GM23338 (cell line): Measurements from ENCODE around the gene MANEAL. TPM values are rescaled to one million over a fixed set of nuclear protein-coding genes. Genes with fewer than 3 reads are reported as not detected.

Experiments used
- ATAC-seq: fragments of 200-7000 bp; cut with Tn5 transposase; 3 replicates; pipeline ENCODE4 v1.9.1; 2020
- DNase-seq: peaks from one replicate; pipeline ENCODE4 v3.0.0-alpha.2; 2015; ENCODE audit warnings: low spot score
- H2AFZ ChIP-seq: fragments of 200-600 bp; sonication (generic); 2 replicates; pipeline ENCODE4 v1.8.0; 2016; ENCODE audit warnings: antibody characterized with exemption, mild to moderate bottlenecking, moderate library complexity
- H3F3A ChIP-seq: fragments of 200-600 bp; sonication (generic); replicated peaks from 2 replicates; pipeline ENCODE4 v1.8.0; 2017; ENCODE audit warnings: antibody characterized with exemption, mixed run types, low read depth
- H3K27ac ChIP-seq: fragments of 200-600 bp; sonication (generic); 2 replicates; pipeline ENCODE4 v1.6.1; 2016; ENCODE audit warnings: low read depth
- H3K27me3 ChIP-seq: fragments of 200-600 bp; sonication (generic); 2 replicates; pipeline ENCODE4 v1.8.0; 2016; ENCODE audit warnings: mild to moderate bottlenecking, mixed run types, moderate library complexity; ENCODE audit not compliant: insufficient read depth
- H3K36me3 ChIP-seq: fragments of 200-600 bp; sonication (generic); 2 replicates; pipeline ENCODE4 v1.8.0; 2016; ENCODE audit warnings: mild to moderate bottlenecking; ENCODE audit not compliant: insufficient read depth
- H3K4me1 ChIP-seq: fragments of 200-600 bp; sonication (generic); 2 replicates; pipeline ENCODE4 v1.8.0; 2016; ENCODE audit warnings: mild to moderate bottlenecking, moderate library complexity; ENCODE audit not compliant: insufficient read depth
- H3K4me2 ChIP-seq: fragments of 200-600 bp; sonication (generic); 2 replicates; pipeline ENCODE4 v1.7.1; 2017; ENCODE audit warnings: mixed run types
- H3K4me3 ChIP-seq: fragments of 200-600 bp; sonication (generic); 2 replicates; pipeline ENCODE4 v1.6.1; 2016; ENCODE audit warnings: mixed run types
- H3K79me2 ChIP-seq: fragments of 200-600 bp; sonication (generic); replicated peaks from 2 replicates; pipeline ENCODE4 v1.8.0; 2017; ENCODE audit warnings: mild to moderate bottlenecking; ENCODE audit not compliant: insufficient read depth
- H3K9me2 ChIP-seq: fragments of 200-600 bp; sonication (generic); 2 replicates; pipeline ENCODE4 v1.8.0; 2017; ENCODE audit not compliant: insufficient read depth
- H4K20me1 ChIP-seq: fragments of 200-600 bp; sonication (generic); replicated peaks from 2 replicates; pipeline ENCODE4 v1.8.0; 2017; ENCODE audit warnings: mild to moderate bottlenecking; ENCODE audit not compliant: insufficient read depth
- H3K27ac Mint-ChIP-seq: 2 replicates; pipeline ENCODE4 v1.8.0; 2020; ENCODE audit warnings: inconsistent platforms, mild to moderate bottlenecking, moderate library complexity, mixed read lengths
- H3K27me3 Mint-ChIP-seq: 3 replicates; pipeline ENCODE4 v1.8.0; 2022; ENCODE audit warnings: low read depth, mild to moderate bottlenecking, moderate library complexity, mixed read lengths, inconsistent platforms; ENCODE audit not compliant: insufficient read depth, poor library complexity
- H3K36me3 Mint-ChIP-seq: 3 replicates; pipeline ENCODE4 v1.8.0; 2021; ENCODE audit warnings: low read depth, mild to moderate bottlenecking, inconsistent platforms, moderate library complexity, mixed read lengths
- H3K4me1 Mint-ChIP-seq: 3 replicates; pipeline ENCODE4 v1.8.0; 2020; ENCODE audit warnings: mild to moderate bottlenecking, inconsistent platforms, mixed read lengths
- H3K4me3 Mint-ChIP-seq: 3 replicates; pipeline ENCODE4 v1.8.0; 2021; ENCODE audit warnings: moderate library complexity, mild to moderate bottlenecking, inconsistent platforms, mixed read lengths
- H3K9me3 Mint-ChIP-seq: 3 replicates; pipeline ENCODE4 v1.8.0; 2020; ENCODE audit warnings: moderate library complexity, mild to moderate bottlenecking, inconsistent platforms, mixed read lengths
- CREB1 ChIP-seq: fragments of 250-450 bp; sonication (Bioruptor Pico); IDR thresholded peaks from 2 replicates; pipeline ENCODE4 v1.5.0; 2020; ENCODE audit warnings: low read depth, mild to moderate bottlenecking, moderate library complexity
- CTCF ChIP-seq, 2 experiments: fragments of 200-600 bp in 1 of 2; sonication (generic) in 1 of 2; conservative IDR thresholded peaks; 2 replicates each; pipeline versions ENCODE4 v1.5.1 to v1.6.1; 2016 to 2017; ENCODE audit warnings: antibody characterized with exemption in 2 of 2, low read depth in 2 of 2, mild to moderate bottlenecking in 2 of 2, moderate library complexity in 1 of 2
- ETS1 ChIP-seq: IDR thresholded peaks from 2 replicates; pipeline ENCODE4 v1.6.1; 2016; ENCODE audit warnings: antibody characterized with exemption
- EZH2 ChIP-seq: fragments of 200-600 bp; sonication (generic); IDR thresholded peaks from one replicate; pipeline ENCODE4 v1.8.0; 2017; ENCODE audit warnings: antibody characterized with exemption, mild to moderate bottlenecking, low read depth; ENCODE audit not compliant: unreplicated experiment
- EZH2phosphoT487 ChIP-seq: fragments of 200-600 bp; sonication (generic); IDR thresholded peaks from one replicate; pipeline ENCODE4 v1.8.1; 2018; ENCODE audit warnings: antibody characterized with exemption; ENCODE audit not compliant: unreplicated experiment
- JUNB ChIP-seq: IDR thresholded peaks from one replicate; pipeline ENCODE4 v1.6.1; 2016; ENCODE audit warnings: antibody characterized with exemption; ENCODE audit not compliant: unreplicated experiment
- NANOG ChIP-seq: IDR thresholded peaks from 2 replicates; pipeline ENCODE4 v1.6.1; 2016; ENCODE audit warnings: antibody characterized with exemption, borderline replicate concordance
- POLR2AphosphoS5 ChIP-seq: IDR thresholded peaks from 2 replicates; pipeline ENCODE4 v1.6.1; 2016; ENCODE audit warnings: antibody characterized with exemption, low read depth
- REST ChIP-seq: IDR thresholded peaks from one replicate; pipeline ENCODE4 v1.6.1; 2018; ENCODE audit warnings: antibody characterized with exemption; ENCODE audit not compliant: unreplicated experiment
- STAT1 ChIP-seq: IDR thresholded peaks from one replicate; pipeline ENCODE4 v1.6.1; 2016; ENCODE audit warnings: antibody characterized with exemption; ENCODE audit not compliant: unreplicated experiment
- ZNF114 ChIP-seq: fragments of 250-450 bp; sonication (Bioruptor Pico); IDR thresholded peaks from 2 replicates; pipeline ENCODE4 v1.5.0; 2020; ENCODE audit warnings: mild to moderate bottlenecking, moderate library complexity
- ZNF331 ChIP-seq: fragments of 250-450 bp; sonication (Bioruptor Pico); IDR thresholded peaks from 2 replicates; pipeline ENCODE4 v1.5.0; 2020; ENCODE audit warnings: low read depth, mild to moderate bottlenecking, moderate library complexity
- ZNF462 ChIP-seq: fragments of 250-450 bp; sonication (Bioruptor Pico); IDR thresholded peaks from 2 replicates; pipeline ENCODE4 v1.5.0; 2020; ENCODE audit warnings: mild to moderate bottlenecking, moderate library complexity
- polyA plus RNA-seq: library from polyadenylated mRNA; unstranded; fragments of >200 nt; fragmentation: Nextera tagmentation; extraction: Ambion mirVana; gene quantifications from 2 replicates; pipeline ENCODE4 v1.2.1, GENCODE V29; 2016
- total RNA-seq: library from RNA; depleted of rRNA; stranded (reverse); fragments of >200 nt; shearing (Covaris generic); gene quantifications from 2 replicates; pipeline ENCODE4 v1.2.3, GENCODE V29; 2014

The MANEAL gene
- total and polyA plus RNA-seq, 2 experiments from 2014 or later, result 2.3 to 8.1 TPM

GRCh38 chr1:37831109-37831508 lies 37.5 kb downstream of the MANEAL start:
- ATAC-seq (no peak), DNase-seq (no peak)
- no peaks in the 10 kb centered on the region for H3K9me2 ChIP-seq
- TF ChIP-seq ZNF114 (CRISPR knock-in tag) (no peak), CTCF (conservative IDR thresholded peaks at IDR 0.05; ENCODE audit: low read depth in 2 of 2) (no peak), STAT1 (no peak), REST (no peak), NANOG (no peak), JUNB (no peak), EZH2phosphoT487 (no peak), ETS1 (no peak), ZNF462 (CRISPR knock-in tag) (no peak), CREB1 (CRISPR knock-in tag) (no peak), POLR2AphosphoS5 (no peak), EZH2 (no peak), ZNF331 (no peak)
- H3K4me1 ChIP-seq, result no peaks in the 10 kb centered on the region
- Mint-ChIP-seq H3K9me3 (no peaks in the 10 kb centered on the region), H3K4me3 (no peak overlapping the region), H3K4me1 (no peaks in the 10 kb centered on the region), H3K27me3 (no peaks in the 10 kb centered on the region), H3K36me3 (peaks cover 43% of the 10 kb centered on the region), H3K27ac (no peak overlapping the region)
- no peaks in the 10 kb centered on the region for H4K20me1 ChIP-seq
- peaks cover 33% of the 10 kb centered on the region for H3K36me3 ChIP-seq
- H3K4me2 ChIP-seq, result no peak overlapping the region
- no peaks in the 10 kb centered on the region for H3K79me2 ChIP-seq
- no peak overlapping the region for H3K4me3 ChIP-seq
- no peak overlapping the region for H2AFZ ChIP-seq
- no peaks in the 10 kb centered on the region for H3F3A ChIP-seq
- H3K27ac ChIP-seq, result no peak overlapping the region
- no peaks in the 10 kb centered on the region for H3K27me3 ChIP-seq
